GM21367 (cell line): ENCODE data around the gene IRX1.

Experiments used
- ATAC-seq: cut with Tn5 transposase; IDR thresholded peaks from one replicate; pipeline ENCODE4 v1.9.1; 2021; ENCODE audit not compliant: unreplicated experiment

The IRX1 gene

GRCh38 chr5:3650320-3650719 is 54.7 kb downstream of the IRX1 start:
- no peak for ATAC-seq

GRCh38 chr5:3650868-3651267 is 55.2 kb downstream of the IRX1 start:
- no peak for ATAC-seq
